HEK293 (cell line): ENCODE results near the gene ZNF488.

Experiments used
- CTCF ChIA-PET: fragments of 350-600 bp; formaldehyde crosslinking; extraction: SDS; loops from one replicate; lab custom pipeline; 2021; ENCODE audit warnings: antibody characterized with exemption; lab: Yijun Ruan, JAX
- POLR2A ChIA-PET: fragments of 300-600 bp; formaldehyde crosslinking; extraction: SDS; loops from one replicate; lab custom pipeline; 2020; ENCODE audit warnings: antibody characterized with exemption, inconsistent platforms; lab: Yijun Ruan, JAX
- H3K27ac ChIP-seq: fragments of 200-500 bp; sonication (Bioruptor generic); 2 replicates; pipeline ENCODE4 v1.5.1; 2014; ENCODE audit warnings: low read depth, low read length, control low read depth, inconsistent platforms; ENCODE audit errors: extremely low read depth
- H3K36me3 ChIP-seq, 2 experiments: fragments of 200-500 bp in 1 of 2; sonication (Bioruptor generic) in 1 of 2; 1 replicate in 1 of 2; 2 replicates in 1 of 2; pipeline ENCODE4 v1.5.1; 2014 to 2017; ENCODE audit warnings: inconsistent platforms in 2 of 2, low read length in 2 of 2; ENCODE audit not compliant: control insufficient read depth in 2 of 2, insufficient read depth in 1 of 2
- H3K4me1 ChIP-seq: fragments of 200-500 bp; sonication (Bioruptor generic); 2 replicates; pipeline ENCODE4 v1.5.1; 2014; ENCODE audit warnings: mild to moderate bottlenecking, low read length, inconsistent platforms; ENCODE audit not compliant: control insufficient read depth, insufficient read depth
- H3K4me3 ChIP-seq: 2 replicates; pipeline ENCODE4 v1.5.1; 2011; ENCODE audit warnings: low read depth, mild to moderate bottlenecking, control low read depth, low read length, moderate library complexity
- H3K9me3 ChIP-seq: fragments of 200-500 bp; sonication (Bioruptor generic); 2 replicates; pipeline ENCODE4 v1.5.1; 2014; ENCODE audit warnings: low read depth, low read length, inconsistent platforms; ENCODE audit not compliant: control insufficient read depth, insufficient read depth
- HOXA7 ChIP-seq: sonication (generic); formaldehyde crosslinking; IDR thresholded peaks from 2 replicates; pipeline ENCODE4 v1.8.1; 2022; ENCODE audit warnings: missing genetic modification reagents, borderline replicate concordance
- HOXD13 ChIP-seq: sonication (generic); formaldehyde crosslinking; IDR thresholded peaks from 2 replicates; pipeline ENCODE4 v1.8.0; 2022; ENCODE audit warnings: missing genetic modification reagents, borderline replicate concordance
- OVOL3 ChIP-seq: fragments of 450-650 bp; formaldehyde crosslinking; IDR thresholded peaks from 2 replicates; pipeline ENCODE4 v1.5.1; 2016; ENCODE audit warnings: missing biosample characterization, missing genetic modification characterization
- PATZ1 ChIP-seq: fragments of 450-650 bp; formaldehyde crosslinking; IDR thresholded peaks from 2 replicates; pipeline ENCODE4 v1.5.1; 2016; ENCODE audit warnings: missing biosample characterization, missing genetic modification characterization
- YY1 ChIP-seq: fragments of 450-650 bp; formaldehyde crosslinking; IDR thresholded peaks from 2 replicates; pipeline ENCODE4 v1.5.1; 2018; ENCODE audit warnings: missing biosample characterization, missing genetic modification characterization
- YY2 ChIP-seq: fragments of 450-650 bp; formaldehyde crosslinking; IDR thresholded peaks from 2 replicates; pipeline ENCODE4 v1.5.1; 2016; ENCODE audit warnings: missing biosample characterization, missing genetic modification characterization
- ZBTB26 ChIP-seq: fragments of 450-650 bp; formaldehyde crosslinking; optimal IDR thresholded peaks from 2 replicates; pipeline ENCODE3; 2016; ENCODE audit warnings: missing biosample characterization, mild to moderate bottlenecking, missing genetic modification characterization
- ZBTB48 ChIP-seq: fragments of 450-650 bp; formaldehyde crosslinking; IDR thresholded peaks from 2 replicates; pipeline ENCODE4 v1.5.1; 2016; ENCODE audit warnings: missing biosample characterization, missing genetic modification characterization
- ZEB2 ChIP-seq: fragments of 450-650 bp; formaldehyde crosslinking; IDR thresholded peaks from 2 replicates; pipeline ENCODE4 v1.5.1; 2016; ENCODE audit warnings: missing biosample characterization, missing genetic modification characterization
- ZNF2 ChIP-seq: fragments of 450-650 bp; formaldehyde crosslinking; IDR thresholded peaks from 2 replicates; pipeline ENCODE4 v1.5.1; 2016; ENCODE audit warnings: missing biosample characterization, missing genetic modification characterization
- ZNF211 ChIP-seq: fragments of 450-650 bp; formaldehyde crosslinking; IDR thresholded peaks from 2 replicates; pipeline ENCODE4 v1.5.1; 2016; ENCODE audit warnings: low read depth, missing biosample characterization, missing genetic modification characterization
- ZNF214 ChIP-seq: fragments of 450-650 bp; formaldehyde crosslinking; IDR thresholded peaks from 2 replicates; pipeline ENCODE4 v1.5.1; 2017; ENCODE audit warnings: missing biosample characterization, mild to moderate bottlenecking, missing genetic modification characterization, borderline replicate concordance
- ZNF239 ChIP-seq: fragments of 450-650 bp; formaldehyde crosslinking; IDR thresholded peaks from 2 replicates; pipeline ENCODE4 v1.5.1; 2016; ENCODE audit warnings: missing biosample characterization, missing genetic modification characterization
- ZNF302 ChIP-seq: fragments of 450-650 bp; formaldehyde crosslinking; IDR thresholded peaks from 2 replicates; pipeline ENCODE4 v1.5.1; 2016; ENCODE audit warnings: missing biosample characterization, missing genetic modification characterization, low read depth
- ZNF311 ChIP-seq: fragments of 450-650 bp; formaldehyde crosslinking; IDR thresholded peaks from 2 replicates; pipeline ENCODE4 v1.5.1; 2017; ENCODE audit warnings: missing biosample characterization, missing genetic modification characterization, borderline replicate concordance
- ZNF335 ChIP-seq: fragments of 450-650 bp; formaldehyde crosslinking; conservative IDR thresholded peaks from 2 replicates; pipeline ENCODE4 v1.5.1; 2016; ENCODE audit warnings: missing biosample characterization, missing genetic modification characterization
- ZNF426 ChIP-seq: fragments of 450-650 bp; formaldehyde crosslinking; IDR thresholded peaks from 2 replicates; pipeline ENCODE4 v1.5.1; 2017; ENCODE audit warnings: missing biosample characterization, missing genetic modification characterization, mild to moderate bottlenecking, inconsistent platforms, moderate library complexity
- ZNF488 ChIP-seq: fragments of 450-650 bp; formaldehyde crosslinking; IDR thresholded peaks from 2 replicates; pipeline ENCODE4 v1.5.1; 2016; ENCODE audit warnings: missing biosample characterization, missing genetic modification characterization
- ZNF501 ChIP-seq: fragments of 450-650 bp; formaldehyde crosslinking; IDR thresholded peaks from 2 replicates; pipeline ENCODE4 v1.5.1; 2016; ENCODE audit warnings: missing biosample characterization, missing genetic modification characterization
- ZNF585B ChIP-seq: fragments of 450-650 bp; formaldehyde crosslinking; IDR thresholded peaks from 2 replicates; pipeline ENCODE4 v1.5.1; 2016; ENCODE audit warnings: missing biosample characterization, missing genetic modification characterization
- ZNF629 ChIP-seq: fragments of 450-650 bp; formaldehyde crosslinking; IDR thresholded peaks from 2 replicates; pipeline ENCODE4 v1.5.1; 2017; ENCODE audit warnings: missing biosample characterization, missing genetic modification characterization
- ZXDB ChIP-seq: fragments of 450-650 bp; formaldehyde crosslinking; IDR thresholded peaks from 2 replicates; pipeline ENCODE4 v1.5.1; 2016; ENCODE audit warnings: missing biosample characterization, missing genetic modification characterization

The ZNF488 gene

GRCh38 chr10:47425813-47426419 lies 41.8 kb upstream of the ZNF488 start:
- ChIA-PET POLR2A (no interaction called here), CTCF (no interaction called here)
- H3K4me3 ChIP-seq = no peak overlapping the region
- H3K9me3 ChIP-seq = no peaks in the 10 kb centered on the region
- no peak overlapping the region for H3K27ac ChIP-seq
- H3K36me3 ChIP-seq = no peaks in the 10 kb centered on the region
- TF ChIP-seq ZEB2 (tag by site-specific recombination) = no peak
- no peak for TF ChIP-seq HOXD13 (CRISPR knock-in tag)
- no peak for TF ChIP-seq ZNF629
- no peak for TF ChIP-seq ZBTB26 (tag by site-specific recombination)
- no peak for TF ChIP-seq ZNF488 (tag by site-specific recombination)
- no peak for TF ChIP-seq ZXDB
- no peak for TF ChIP-seq ZNF302 (tag by site-specific recombination)
- TF ChIP-seq, all 188 proteins: peak for 0
- no peaks in the 10 kb centered on the region for H3K4me1 ChIP-seq

GRCh38 chr10:47424231-47424630 lies 40.1 kb upstream of the ZNF488 start:
- TF ChIP-seq ZBTB48 (tag by site-specific recombination) (no peak), ZNF501 (no peak), ZNF214 (tag by site-specific recombination) (no peak), ZNF2 (tag by site-specific recombination) (no peak), ZNF335 (tag by site-specific recombination) (no peak), PATZ1 (no peak), HOXD13 (CRISPR knock-in tag) (no peak), ZNF585B (tag by site-specific recombination) (no peak), YY1 (tag by site-specific recombination) (no peak), ZNF311 (tag by site-specific recombination) (no peak), HOXA7 (CRISPR knock-in tag) (no peak), YY2 (tag by site-specific recombination) (no peak), OVOL3 (tag by site-specific recombination) (no peak), ZNF239 (tag by site-specific recombination) (no peak), ZNF488 (tag by site-specific recombination) (no peak), ZNF211 (no peak), ZNF426 (tag by site-specific recombination) (no peak)
- H3K4me3 ChIP-seq = no peak overlapping the region
- no peak overlapping the region for H3K27ac ChIP-seq
- H3K4me1 ChIP-seq = no peaks in the 10 kb centered on the region
- H3K9me3 ChIP-seq = no peaks in the 10 kb centered on the region
- ChIA-PET CTCF (interaction anchor here (0.6 kb wide), 1 partner anchor 377 kb away, joined by 3 read pairs; no protein-coding TSS in a partner anchor), POLR2A (no interaction called here)
- no peaks in the 10 kb centered on the region for H3K36me3 ChIP-seq
